Esophagus squamous epithelium (tissue), 5 donors: ENCODE results near the gene APOLD1. TPM values are rescaled to one million over a fixed set of nuclear protein-coding genes. Genes with fewer than 3 reads are reported as not detected.
A peak's percentile ranks its signal among the peaks of the same experiment; 100 is the strongest.
"Not testable (repeated sequence)": the region's sequence is repeated elsewhere in the genome, so short reads cannot be mapped to it uniquely, and the experiment has no call there.

ENCODE experiments used
- DNase-seq: peaks from one replicate; lab custom pipeline; 2025; lab: John Stamatoyannopoulos, UW
- H3K27ac ChIP-seq, 4 donors: fragments of 200-600 bp; sonication (generic); one replicate each; pipeline ENCODE4 v1.5.1; 2016 to 2019; ENCODE audit warnings: mild to moderate bottlenecking in 1 of 4
- H3K27me3 ChIP-seq, 4 donors: fragments of 200-600 bp; sonication (generic); 1 replicate in 3 of 4; 2 replicates in 1 of 4; pipeline versions ENCODE4 v1.5.1 to v1.6.0; 2017 to 2021; ENCODE audit warnings: antibody characterized with exemption in 1 of 4
- H3K36me3 ChIP-seq, 3 donors: fragments of 200-600 bp; sonication (generic); one replicate each; pipeline ENCODE4 v1.5.1; 2016 to 2019
- H3K4me1 ChIP-seq, 3 donors: fragments of 200-600 bp; sonication (generic); one replicate each; pipeline ENCODE4 v1.5.1; 2017 to 2019
- H3K4me3 ChIP-seq, 4 donors: fragments of 200-600 bp; sonication (generic); 1 replicate in 3 of 4; 2 replicates in 1 of 4; pipeline ENCODE4 v1.5.1; 2016 to 2019; ENCODE audit warnings: mild to moderate bottlenecking in 2 of 4, moderate library complexity in 1 of 4
- H3K9me3 ChIP-seq, 3 donors: fragments of 200-600 bp; sonication (generic); one replicate each; pipeline ENCODE4 v1.5.1; 2016 to 2019
- CTCF ChIP-seq, 6 experiments: fragments of 450-650 bp in 4 of 6; fragments of 200-600 bp in 2 of 6; sonication (generic) in 2 of 6; IDR thresholded peaks; one replicate each; pipeline ENCODE4 v1.5.1; 2016 to 2019; ENCODE audit warnings: antibody characterized with exemption in 6 of 6, mild to moderate bottlenecking in 4 of 6, moderate library complexity in 4 of 6
- POLR2A ChIP-seq, 4 donors: fragments of 450-650 bp; IDR thresholded peaks; one replicate each; pipeline ENCODE4 v1.6.1; 2017; ENCODE audit warnings: antibody characterized with exemption in 4 of 4, mild to moderate bottlenecking in 4 of 4, moderate library complexity in 3 of 4
- WGBS, 2 donors: methylation state at CpG; one replicate each; pipeline ENCODE4 v1.1.5; 2018; 5-methylcytosine and 5-hydroxymethylcytosine counted together
- intact Hi-C: fragments of 100-400 bp; cut with DNase I; formaldehyde crosslinking; loops from one replicate; pipeline ENCODE4 v1.15.0; 2022
- total RNA-seq, 4 donors: library from RNA; depleted of rRNA; stranded (reverse); fragments of >200 nt; gene quantifications; one replicate each; pipeline ENCODE4 v1.1.0, GENCODE V29; 2016
- donor health status: DM: yes; HTN: yes; CAD: no.

The APOLD1 gene
- 10 to 100 TPM in 1 of 4 donors, 1 to 10 TPM in 3; 2.5 to 14.1 (median 6.8) TPM for total RNA-seq

- WGBS, 2 donors: 77 to 81% methylated on average over 9 to 12 of the region's 14 CpGs
These were observed at the start of gene APOLD1 for GRCh38 chr12:12784911-12785814. Gene APOLD1 (plus strand): TSS chr12:12785659. CDS start chr12:12785692, 33 bp downstream.

GRCh38 chr12:12736759-12737676, 48.4 kb upstream of the APOLD1 start:
- no peak for DNase-seq
- WGBS, 2 donors: 21 to 26% methylated on average over 9 of the region's 9 CpGs
- Histone ChIP-seq H3K4me1 (peaks cover 0 to 51% (median 25%) of the 10 kb centered on the region in 3 donors), H3K4me3 (peak overlapping the region in 3 of 4 donors; percentile 17 to 33 (median 21)), H3K36me3 (no peaks in the 10 kb centered on the region), H3K27me3 (no peaks in the 10 kb centered on the region), H3K27ac (peak overlapping the region; percentile 63 to 82 (median 80)), H3K9me3 (no peaks in the 10 kb centered on the region)
- intact Hi-C loops: no loop called here
- peak in 1 of 4 donors; percentile 30 for TF ChIP-seq POLR2A (IDR thresholded peaks at IDR 0.05)
- TF ChIP-seq CTCF (IDR thresholded peaks at IDR 0.05): peak in 5 of 6 experiments; percentile 13 to 58 (median 54)

More at GRCh38 chr12:12784911-12785814, at the start of gene APOLD1:
- Histone ChIP-seq H3K4me1 (peaks cover 14 to 39% (median 15%) of the 10 kb centered on the region in 3 donors), H3K27me3 (no peaks in the 10 kb centered on the region), H3K4me3 (peak within 1 kb of the TSS; percentile 55 to 84 (median 68)), H3K27ac (peak within 1 kb of the TSS; percentile 84 to 96 (median 92)), H3K9me3 (no peaks in the 10 kb centered on the region), H3K36me3 (no peaks in the 10 kb centered on the region)
- no peak for TF ChIP-seq CTCF (IDR thresholded peaks at IDR 0.05)
- TF ChIP-seq POLR2A (IDR thresholded peaks at IDR 0.05): peak in 2 of 4 donors; percentile 54 to 83
- no peak for DNase-seq
- intact Hi-C loops: no loop called here

- DNase-seq, intact Hi-C loops, H3K36me3 ChIP-seq, H3K4me3 ChIP-seq, H3K27me3 ChIP-seq, H3K9me3 ChIP-seq, H3K27ac ChIP-seq: not testable (repeated sequence)
- peaks cover 0 to 54% (median 27%) of the 10 kb centered on the region in 3 donors for H3K4me1 ChIP-seq
- WGBS, 2 donors: 86 to 93% methylated on average over 2 of the region's 2 CpGs
These were observed 47.3 kb upstream of the APOLD1 start for GRCh38 chr12:12738152-12738551.

- intact Hi-C loops: no loop called here
- Histone ChIP-seq H3K4me1 (peaks cover 0 to 40% (median 12%) of the 10 kb centered on the region in 3 donors), H3K27me3 (no peaks in the 10 kb centered on the region), H3K9me3 (no peaks in the 10 kb centered on the region), H3K36me3 (no peaks in the 10 kb centered on the region), H3K27ac (peak overlapping the region in 2 of 4 donors; percentile 27 to 36), H3K4me3 (peak overlapping the region in 1 of 4 donors; percentile 7)
- 17 to 18% methylated on average over 3 of the region's 3 CpGs for WGBS, 2 donors
- TF ChIP-seq CTCF (IDR thresholded peaks at IDR 0.05) (no peak), POLR2A (IDR thresholded peaks at IDR 0.05) (no peak)
- DNase-seq: no peak
These were observed 43.8 kb upstream of the APOLD1 start for GRCh38 chr12:12741660-12742059.

GRCh38 chr12:12744546-12745305, 40.7 kb upstream of the APOLD1 start:
- intact Hi-C loops: no loop called here
- 70 to 87% methylated on average over 8 of the region's 8 CpGs for WGBS, 2 donors
- TF ChIP-seq CTCF (IDR thresholded peaks at IDR 0.05): no peak
- no peak for TF ChIP-seq POLR2A (IDR thresholded peaks at IDR 0.05)

More at GRCh38 chr12:12744546-12745305, 40.7 kb upstream of the APOLD1 start:
- peak overlapping the region in 1 of 4 donors; percentile 16 for H3K27ac ChIP-seq
- no peaks in the 10 kb centered on the region for H3K36me3 ChIP-seq
- no peak for DNase-seq
- no peaks in the 10 kb centered on the region for H3K9me3 ChIP-seq
- no peak overlapping the region for H3K4me3 ChIP-seq
- H3K27me3 ChIP-seq: no peaks in the 10 kb centered on the region
- peaks cover 0 to 48% (median 5%) of the 10 kb centered on the region in 3 donors for H3K4me1 ChIP-seq
